Right lobe of liver (tissue), 4 donors: Measurements from ENCODE around the gene CA12.

Experiments used
- CTCF ChIP-seq, 4 donors: fragments of 200-600 bp in 3 of 4; fragments of 450-650 bp in 1 of 4; IDR thresholded peaks; one replicate each; pipeline versions ENCODE4 v1.5.1 to v1.8.0; 2016 to 2022; ENCODE audit warnings: antibody characterized with exemption in 4 of 4, mild to moderate bottlenecking in 2 of 4
- POLR2A ChIP-seq: fragments of 450-650 bp; IDR thresholded peaks from one replicate; pipeline ENCODE4 v1.6.1; 2017; ENCODE audit warnings: antibody characterized with exemption, mild to moderate bottlenecking
- donor health status: DM: no; HTN: no; CAD: no.
- donor health status: DM: no; HTN: no; CAD: no.
- donor health status: DM: no; HTN: yes; CAD: no.

- TF ChIP-seq CTCF (IDR thresholded peaks at IDR 0.05), result no peak
- TF ChIP-seq POLR2A, result no peak
Observed at GRCh38 chr15:63371297-63371918, 10.2 kb downstream of the CA12 start.
